AG04449 (cell line): Measurements from ENCODE around the gene DYRK1B.
"Not testable (repeated sequence)": the region's sequence is repeated elsewhere in the genome, so short reads cannot be mapped to it uniquely, and the experiment has no call there.

Source experiments
- CTCF ChIA-PET: fragments of 350-600 bp; formaldehyde crosslinking; extraction: SDS; loops from one replicate; lab custom pipeline; 2021; ENCODE audit warnings: antibody characterized with exemption; lab: Yijun Ruan, JAX
- POLR2A ChIA-PET: fragments of 400-600, 350-600 bp; formaldehyde crosslinking; extraction: SDS; loops from one replicate; lab custom pipeline; 2020; ENCODE audit warnings: antibody characterized with exemption, inconsistent platforms; lab: Yijun Ruan, JAX
- DNase-seq: peaks from one replicate; pipeline ENCODE4 v3.0.0-alpha.2; 2010; ENCODE audit warnings: low read depth, low spot score
- H3K4me3 ChIP-seq: 2 replicates; pipeline ENCODE4 v1.5.1; 2011; ENCODE audit warnings: low read depth, mild to moderate bottlenecking, control low read depth, low read length
- CTCF ChIP-seq: IDR thresholded peaks from one replicate; pipeline ENCODE4 v1.5.1; 2011; ENCODE audit warnings: mild to moderate bottlenecking, moderate library complexity, low read length, control low read depth, inconsistent platforms; ENCODE audit not compliant: insufficient read depth; ENCODE audit errors: missing control alignments

Gene DYRK1B

GRCh38 chr19:39810424-39810823 lies 23.5 kb downstream of the DYRK1B start:
- TF ChIP-seq CTCF = no peak
- ChIA-PET CTCF (interaction anchor here (0.6 to 0.9 kb wide), 2 partner anchors 34 to 371 kb away, joined by 3 read pairs; no protein-coding TSS in a partner anchor), POLR2A (no interaction called here)
- DNase-seq = no peak
- H3K4me3 ChIP-seq = no peak overlapping the region

GRCh38 chr19:39809368-39809767 lies 24.6 kb downstream of the DYRK1B start:
- no peak overlapping the region for H3K4me3 ChIP-seq
- POLR2A ChIA-PET = no interaction called here
- DNase-seq = no peak
- CTCF ChIA-PET = interaction anchor here (1.5 kb wide), 1 partner anchor 17 kb away, joined by 7 read pairs; no protein-coding TSS in a partner anchor
- TF ChIP-seq CTCF = no peak

GRCh38 chr19:39808688-39809087 lies 25.3 kb downstream of the DYRK1B start:
- POLR2A ChIA-PET, H3K4me3 ChIP-seq, DNase-seq: not testable (repeated sequence)
- CTCF ChIA-PET = interaction anchor here (1.5 kb wide), 1 partner anchor 16 kb away, joined by 7 read pairs; no protein-coding TSS in a partner anchor

- H3K4me3 ChIP-seq = no peak overlapping the region
- ChIA-PET CTCF (no interaction called here), POLR2A (no interaction called here)
- DNase-seq = no peak
- TF ChIP-seq CTCF = no peak
Measured at GRCh38 chr19:39807846-39808364, 26.1 kb downstream of the DYRK1B start.

- CTCF ChIA-PET = no interaction called here
- TF ChIP-seq CTCF = no peak
- POLR2A ChIA-PET = no interaction called here
- no peak overlapping the region for H3K4me3 ChIP-seq
- DNase-seq = no peak
Measured at GRCh38 chr19:39805104-39805503, 28.9 kb downstream of the DYRK1B start.

- no peak overlapping the region for H3K4me3 ChIP-seq
- CTCF ChIA-PET = interaction anchor here (2.5 to 3.7 kb wide), 2 partner anchors 11 to 42 kb away, joined by 13 to 31 read pairs; no protein-coding TSS in a partner anchor
- TF ChIP-seq CTCF = no peak
- POLR2A ChIA-PET = no interaction called here
- no peak for DNase-seq
Measured at GRCh38 chr19:39802958-39803357, 31.0 kb downstream of the DYRK1B start.

- H3K4me3 ChIP-seq = no peak overlapping the region
- ChIA-PET POLR2A (no interaction called here), CTCF (interaction anchor here (6.8 kb wide), 1 partner anchor 47 kb away, joined by 124 read pairs; the partner anchor contains the start of gene FBL)
- TF ChIP-seq CTCF = no peak
- DNase-seq = no peak
Measured at GRCh38 chr19:39797083-39797482, 36.9 kb downstream of the DYRK1B start.
